ENCODE measurements around the gene RHOT2. TPM values are rescaled to one million over a fixed set of nuclear protein-coding genes. Genes with fewer than 3 reads are reported as not detected.

RHOT2 gene
- total and polyA plus RNA-seq, 9 of the 15 experiments (the other 6 are each of a cell fraction or from before 2014, with no cell fraction given), result 5.0 to 373 (median 112) TPM

GRCh38 chr16:714558-715476 lies 46.9 kb downstream of the RHOT2 start, which contains the start of gene METRN (continued):
- no peak for TF ChIP-seq ZNF436 (CRISPR knock-in tag; IDR thresholded peaks at IDR 0.05)
- TF ChIP-seq, protein P1, sequence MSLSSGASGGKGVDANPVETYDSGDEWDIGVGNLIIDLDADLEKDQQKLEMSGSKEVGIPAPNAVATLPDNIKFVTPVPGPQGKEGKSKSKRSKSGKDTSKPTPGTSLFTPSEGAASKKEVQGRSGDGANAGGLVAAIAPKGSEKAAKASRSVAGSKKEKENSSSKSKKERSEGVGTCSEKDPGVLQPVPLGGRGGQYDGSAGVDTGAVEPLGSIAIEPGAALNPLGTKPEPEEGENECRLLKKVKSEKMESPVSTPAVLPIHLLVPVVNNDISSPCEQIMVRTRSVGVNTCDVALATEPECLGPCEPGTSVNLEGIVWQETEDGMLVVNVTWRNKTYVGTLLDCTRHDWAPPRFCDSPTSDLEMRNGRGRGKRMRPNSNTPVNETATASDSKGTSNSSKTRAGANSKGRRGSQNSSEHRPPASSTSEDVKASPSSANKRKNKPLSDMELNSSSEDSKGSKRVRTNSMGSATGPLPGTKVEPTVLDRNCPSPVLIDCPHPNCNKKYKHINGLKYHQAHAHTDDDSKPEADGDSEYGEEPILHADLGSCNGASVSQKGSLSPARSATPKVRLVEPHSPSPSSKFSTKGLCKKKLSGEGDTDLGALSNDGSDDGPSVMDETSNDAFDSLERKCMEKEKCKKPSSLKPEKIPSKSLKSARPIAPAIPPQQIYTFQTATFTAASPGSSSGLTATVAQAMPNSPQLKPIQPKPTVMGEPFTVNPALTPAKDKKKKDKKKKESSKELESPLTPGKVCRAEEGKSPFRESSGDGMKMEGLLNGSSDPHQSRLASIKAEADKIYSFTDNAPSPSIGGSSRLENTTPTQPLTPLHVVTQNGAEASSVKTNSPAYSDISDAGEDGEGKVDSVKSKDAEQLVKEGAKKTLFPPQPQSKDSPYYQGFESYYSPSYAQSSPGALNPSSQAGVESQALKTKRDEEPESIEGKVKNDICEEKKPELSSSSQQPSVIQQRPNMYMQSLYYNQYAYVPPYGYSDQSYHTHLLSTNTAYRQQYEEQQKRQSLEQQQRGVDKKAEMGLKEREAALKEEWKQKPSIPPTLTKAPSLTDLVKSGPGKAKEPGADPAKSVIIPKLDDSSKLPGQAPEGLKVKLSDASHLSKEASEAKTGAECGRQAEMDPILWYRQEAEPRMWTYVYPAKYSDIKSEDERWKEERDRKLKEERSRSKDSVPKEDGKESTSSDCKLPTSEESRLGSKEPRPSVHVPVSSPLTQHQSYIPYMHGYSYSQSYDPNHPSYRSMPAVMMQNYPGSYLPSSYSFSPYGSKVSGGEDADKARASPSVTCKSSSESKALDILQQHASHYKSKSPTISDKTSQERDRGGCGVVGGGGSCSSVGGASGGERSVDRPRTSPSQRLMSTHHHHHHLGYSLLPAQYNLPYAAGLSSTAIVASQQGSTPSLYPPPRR (CRISPR knock-in tag; IDR thresholded peaks at IDR 0.05; ENCODE audit: borderline replicate concordance), result no peak
- TF ChIP-seq ZNF384 (IDR thresholded peaks at IDR 0.05; ENCODE audit: low read depth, low read length), result no peak
- no peak for TF ChIP-seq PHB2 (IDR thresholded peaks at IDR 0.05; ENCODE audit: low read depth)
- no peak for TF ChIP-seq ELK3 (CRISPR knock-in tag; IDR thresholded peaks at IDR 0.05)
- TF ChIP-seq XRCC3 (IDR thresholded peaks at IDR 0.05), result no peak
- no peak for TF ChIP-seq CHD4 (IDR thresholded peaks at IDR 0.05; ENCODE audit: insufficient read depth, insufficient replicate concordance, low read depth, low read length, poor library complexity, severe bottlenecking)
- no peak for TF ChIP-seq ZNF696 (CRISPR knock-in tag; conservative IDR thresholded peaks at IDR 0.05)
- TF ChIP-seq ZBTB1 (CRISPR knock-in tag; IDR thresholded peaks at IDR 0.05; ENCODE audit: borderline replicate concordance, low read depth), result 0 out of 2 replicates have a peak, but pooled peaks have one; percentile 31
- TF ChIP-seq CCAR2 (IDR thresholded peaks at IDR 0.05; ENCODE audit: low read depth, low read length), result no peak
- no peak for TF ChIP-seq LCOR (CRISPR knock-in tag; IDR thresholded peaks at IDR 0.05)
- TF ChIP-seq BDP1 (IDR thresholded peaks at IDR 0.05; ENCODE audit: insufficient read depth, insufficient read length), result no peak
- TF ChIP-seq NFE2L1 (tag; IDR thresholded peaks at IDR 0.05; ENCODE audit: borderline replicate concordance, low read depth), result no peak
- TF ChIP-seq PHF8 (IDR thresholded peaks at IDR 0.05; ENCODE audit: borderline replicate concordance, low read length), result peak; percentile 42; the same call in 1 of the 2 replicates
- TF ChIP-seq GATAD2A (IDR thresholded peaks at IDR 0.05), result no peak
- TF ChIP-seq STAT5B (CRISPR knock-in tag; IDR thresholded peaks at IDR 0.05), result no peak
- TF ChIP-seq DMBX1 (CRISPR knock-in tag; IDR thresholded peaks at IDR 0.05; ENCODE audit: borderline replicate concordance), result no peak
- TF ChIP-seq, protein P2, sequence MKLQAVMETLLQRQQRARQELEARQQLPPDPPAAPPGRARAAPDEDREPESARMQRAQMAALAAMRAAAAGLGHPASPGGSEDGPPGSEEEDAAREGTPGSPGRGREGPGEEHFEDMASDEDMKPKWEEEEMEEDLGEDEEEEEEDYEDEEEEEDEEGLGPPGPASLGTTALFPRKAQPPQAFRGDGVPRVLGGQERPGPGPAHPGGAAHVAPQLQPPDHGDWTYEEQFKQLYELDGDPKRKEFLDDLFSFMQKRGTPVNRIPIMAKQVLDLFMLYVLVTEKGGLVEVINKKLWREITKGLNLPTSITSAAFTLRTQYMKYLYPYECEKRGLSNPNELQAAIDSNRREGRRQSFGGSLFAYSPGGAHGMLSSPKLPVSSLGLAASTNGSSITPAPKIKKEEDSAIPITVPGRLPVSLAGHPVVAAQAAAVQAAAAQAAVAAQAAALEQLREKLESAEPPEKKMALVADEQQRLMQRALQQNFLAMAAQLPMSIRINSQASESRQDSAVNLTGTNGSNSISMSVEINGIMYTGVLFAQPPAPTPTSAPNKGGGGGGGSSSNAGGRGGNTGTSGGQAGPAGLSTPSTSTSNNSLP (IDR thresholded peaks at IDR 0.05; ENCODE audit: borderline replicate concordance, low read depth, low read length), result no peak
- no peak for TF ChIP-seq ARID1B (IDR thresholded peaks at IDR 0.05)

Measured in K562 (cell line).